T-helper 2 cell treated with Interferon-gamma antibody and Interleukin-4, amounts not matched to agents 100 ng/mL and 5 ng/mL, for 36 hours (primary cell): ENCODE measurements around the gene OR4N2. TPM values are rescaled to one million over a fixed set of nuclear protein-coding genes. Genes with fewer than 3 reads are reported as not detected.
"Not testable (repeated sequence)": the region's sequence is repeated elsewhere in the genome, so short reads cannot be mapped to it uniquely, and the experiment has no call there.

ENCODE experiments used
- intact Hi-C: fragments of 100-400 bp; cut with micrococcal nuclease; formaldehyde crosslinking; loops from one replicate; pipeline ENCODE4 v1.15.1; 2023
- total RNA-seq: library from RNA; stranded (reverse); gene quantifications from 2 replicates; pipeline ENCODE4 v1.2.3, GENCODE V29; 2022

Gene OR4N2
- not detected in 2 replicates for total RNA-seq

- intact Hi-C loops: not testable (repeated sequence)
Measured at GRCh38 chr14:19803470-19803869, at the start of gene OR4N2. TSS of gene OR4N2 (plus strand) at chr14:19803770. CDS start at chr14:19827449, 23,679 bp downstream.

GRCh38 chr14:19754172-19754571, 49.4 kb upstream of the OR4N2 start:
- intact Hi-C loops: no loop called here

GRCh38 chr14:19771491-19771890, 32.1 kb upstream of the OR4N2 start:
- intact Hi-C loops: not testable (repeated sequence)

GRCh38 chr14:19771895-19772430, 31.6 kb upstream of the OR4N2 start:
- intact Hi-C loops: no loop called here

- intact Hi-C loops: not testable (repeated sequence)
Measured at GRCh38 chr14:19772454-19772853, 31.1 kb upstream of the OR4N2 start.

- intact Hi-C loops: not testable (repeated sequence)
Measured at GRCh38 chr14:19773204-19773603, 30.4 kb upstream of the OR4N2 start, which contains the start of gene OR4M1. TSS of gene OR4M1 (plus strand) at chr14:19773504. CDS start at chr14:19780323, 6,819 bp downstream.

- intact Hi-C loops: no loop called here
Measured at GRCh38 chr14:19775587-19775986, 28.0 kb upstream of the OR4N2 start.

GRCh38 chr14:19785848-19786247, 17.7 kb upstream of the OR4N2 start:
- intact Hi-C loops: not testable (repeated sequence)

GRCh38 chr14:19787318-19787717, 16.3 kb upstream of the OR4N2 start:
- intact Hi-C loops: not testable (repeated sequence)

- intact Hi-C loops: not testable (repeated sequence)
Measured at GRCh38 chr14:19788150-19788549, 15.4 kb upstream of the OR4N2 start.

- intact Hi-C loops: not testable (repeated sequence)
Measured at GRCh38 chr14:19796520-19797108, 7.0 kb upstream of the OR4N2 start.

GRCh38 chr14:19799880-19800279, 3.7 kb upstream of the OR4N2 start:
- intact Hi-C loops: no loop called here

- intact Hi-C loops: no loop called here
Measured at GRCh38 chr14:19800282-19801117, 3.1 kb upstream of the OR4N2 start.

GRCh38 chr14:19801118-19801464, 2.5 kb upstream of the OR4N2 start:
- intact Hi-C loops: no loop called here

- intact Hi-C loops: not testable (repeated sequence)
Measured at GRCh38 chr14:19813171-19813920, 9.8 kb downstream of the OR4N2 start.

GRCh38 chr14:19819879-19820278, 16.3 kb downstream of the OR4N2 start:
- intact Hi-C loops: not testable (repeated sequence)

GRCh38 chr14:19821016-19821415, 17.4 kb downstream of the OR4N2 start:
- intact Hi-C loops: not testable (repeated sequence)

- intact Hi-C loops: no loop called here
Measured at GRCh38 chr14:19823178-19823577, 19.6 kb downstream of the OR4N2 start.

- intact Hi-C loops: no loop called here
Measured at GRCh38 chr14:19823765-19824164, 20.2 kb downstream of the OR4N2 start.

GRCh38 chr14:19827626-19828244, 24.2 kb downstream of the OR4N2 start:
- intact Hi-C loops: not testable (repeated sequence)

GRCh38 chr14:19828314-19828713, 24.7 kb downstream of the OR4N2 start:
- intact Hi-C loops: no loop called here
